SK-N-SH treated with all-trans-retinoic acid at 6 μM for 48 hours (cell line): ENCODE data around the gene RAMP2.

Experiments
- ATAC-seq: fragments of 200-7000 bp; cut with Tn5 transposase; 3 replicates; pipeline ENCODE4 v1.9.1; 2020; ENCODE audit warnings: mild to moderate bottlenecking, moderate library complexity
- ARNTL ChIP-seq: fragments of 450-650 bp; formaldehyde crosslinking; IDR thresholded peaks from 2 replicates; pipeline ENCODE4 v1.5.0; 2020; ENCODE audit warnings: low read depth, mild to moderate bottlenecking, moderate library complexity, borderline replicate concordance
- BACH2 ChIP-seq: fragments of 250-450 bp; sonication (Bioruptor Pico); IDR thresholded peaks from 2 replicates; pipeline ENCODE4 v1.9.0; 2021; ENCODE audit warnings: mild to moderate bottlenecking, borderline replicate concordance
- CREB5 ChIP-seq: fragments of 250-450 bp; sonication (Bioruptor Pico); IDR thresholded peaks from 2 replicates; pipeline ENCODE4 v1.5.1; 2020; ENCODE audit warnings: low read depth, mild to moderate bottlenecking, moderate library complexity
- CSDC2 ChIP-seq: fragments of 250-450 bp; sonication (Bioruptor Pico); IDR thresholded peaks from 2 replicates; pipeline ENCODE4 v1.5.0; 2020; ENCODE audit warnings: mild to moderate bottlenecking, moderate library complexity
- ESRRG ChIP-seq: fragments of 250-450 bp; sonication (Bioruptor Pico); IDR thresholded peaks from 2 replicates; pipeline ENCODE4 v1.6.1; 2021; ENCODE audit warnings: mild to moderate bottlenecking
- GLIS3 ChIP-seq: fragments of 250-450 bp; sonication (Bioruptor Pico); IDR thresholded peaks from 2 replicates; pipeline ENCODE4 v1.5.0; 2020; ENCODE audit warnings: mild to moderate bottlenecking, moderate library complexity
- ISL1 ChIP-seq: fragments of 250-450 bp; sonication (Bioruptor Pico); IDR thresholded peaks from 2 replicates; pipeline ENCODE4 v2.1.2; 2022; ENCODE audit warnings: mild to moderate bottlenecking, moderate library complexity
- PATZ1 ChIP-seq: fragments of 250-450 bp; sonication (Bioruptor Pico); IDR thresholded peaks from 2 replicates; pipeline ENCODE4 v1.8.0; 2020; ENCODE audit warnings: mild to moderate bottlenecking, moderate library complexity, borderline replicate concordance
- RARB ChIP-seq: fragments of 250-450 bp; sonication (Bioruptor Pico); IDR thresholded peaks from 2 replicates; pipeline ENCODE4 v1.8.0; 2021; ENCODE audit warnings: mild to moderate bottlenecking, moderate library complexity
- SNAI2 ChIP-seq: fragments of 250-450 bp; sonication (Bioruptor Pico); IDR thresholded peaks from 2 replicates; pipeline ENCODE4 v1.5.0; 2020; ENCODE audit warnings: mild to moderate bottlenecking, moderate library complexity
- TOX ChIP-seq: fragments of 250-450 bp; sonication (Bioruptor Pico); IDR thresholded peaks from 2 replicates; pipeline ENCODE4 v1.8.0; 2021; ENCODE audit warnings: mild to moderate bottlenecking, moderate library complexity, borderline replicate concordance
- ZC3H10 ChIP-seq: fragments of 250-450 bp; sonication (Bioruptor Pico); IDR thresholded peaks from 2 replicates; pipeline ENCODE4 v1.5.1; 2021; ENCODE audit warnings: mild to moderate bottlenecking, moderate library complexity
- ZFP3 ChIP-seq: fragments of 250-450 bp; sonication (Bioruptor Pico); IDR thresholded peaks from 2 replicates; pipeline ENCODE4 v1.5.0; 2020; ENCODE audit warnings: mild to moderate bottlenecking, moderate library complexity
- ZFP30 ChIP-seq: fragments of 450-650 bp; formaldehyde crosslinking; IDR thresholded peaks from 2 replicates; pipeline ENCODE4 v1.5.0; 2022; ENCODE audit warnings: mild to moderate bottlenecking, moderate library complexity
- ZNF565 ChIP-seq: fragments of 450-650 bp; formaldehyde crosslinking; conservative IDR thresholded peaks from 2 replicates; pipeline ENCODE4 v1.5.0; 2020; ENCODE audit warnings: low read depth, mild to moderate bottlenecking, moderate library complexity
- ZNF70 ChIP-seq: fragments of 450-650 bp; formaldehyde crosslinking; IDR thresholded peaks from 2 replicates; pipeline ENCODE4 v1.5.0; 2020; ENCODE audit warnings: mild to moderate bottlenecking, moderate library complexity
- ZNF8 ChIP-seq: fragments of 450-650 bp; formaldehyde crosslinking; IDR thresholded peaks from 2 replicates; pipeline ENCODE4 v1.5.0; 2020; ENCODE audit warnings: mild to moderate bottlenecking, moderate library complexity
- TF ChIP-seq, protein P1 (sequence below): fragments of 250-450 bp; sonication (Bioruptor Pico); IDR thresholded peaks from 2 replicates; pipeline ENCODE4 v1.8.0; 2021; ENCODE audit warnings: low read depth, mild to moderate bottlenecking, moderate library complexity, borderline replicate concordance
- TF ChIP-seq, protein P2 (sequence below): fragments of 250-450 bp; sonication (Bioruptor Pico); IDR thresholded peaks from 2 replicates; pipeline ENCODE4 v1.5.1; 2021; ENCODE audit warnings: mild to moderate bottlenecking, moderate library complexity

The RAMP2 gene

GRCh38 chr17:42804918-42805367 lies 43.9 kb downstream of the RAMP2 start:
- TF ChIP-seq ESRRG (CRISPR knock-in tag) (no peak), CSDC2 (CRISPR knock-in tag) (no peak), TOX (CRISPR knock-in tag) (no peak), ZNF565 (CRISPR knock-in tag) (no peak), ZNF8 (CRISPR knock-in tag) (no peak), ZFP3 (CRISPR knock-in tag) (no peak), BACH2 (CRISPR knock-in tag) (no peak), CREB5 (CRISPR knock-in tag) (no peak), ZC3H10 (CRISPR knock-in tag) (no peak)
- TF ChIP-seq, protein P1, sequence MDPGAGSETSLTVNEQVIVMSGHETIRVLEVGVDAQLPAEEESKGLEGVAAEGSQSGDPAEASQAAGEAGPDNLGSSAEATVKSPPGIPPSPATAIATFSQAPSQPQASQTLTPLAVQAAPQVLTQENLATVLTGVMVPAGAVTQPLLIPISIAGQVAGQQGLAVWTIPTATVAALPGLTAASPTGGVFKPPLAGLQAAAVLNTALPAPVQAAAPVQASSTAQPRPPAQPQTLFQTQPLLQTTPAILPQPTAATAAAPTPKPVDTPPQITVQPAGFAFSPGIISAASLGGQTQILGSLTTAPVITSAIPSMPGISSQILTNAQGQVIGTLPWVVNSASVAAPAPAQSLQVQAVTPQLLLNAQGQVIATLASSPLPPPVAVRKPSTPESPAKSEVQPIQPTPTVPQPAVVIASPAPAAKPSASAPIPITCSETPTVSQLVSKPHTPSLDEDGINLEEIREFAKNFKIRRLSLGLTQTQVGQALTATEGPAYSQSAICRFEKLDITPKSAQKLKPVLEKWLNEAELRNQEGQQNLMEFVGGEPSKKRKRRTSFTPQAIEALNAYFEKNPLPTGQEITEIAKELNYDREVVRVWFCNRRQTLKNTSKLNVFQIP (CRISPR knock-in tag): no peak
- TF ChIP-seq, protein P2, sequence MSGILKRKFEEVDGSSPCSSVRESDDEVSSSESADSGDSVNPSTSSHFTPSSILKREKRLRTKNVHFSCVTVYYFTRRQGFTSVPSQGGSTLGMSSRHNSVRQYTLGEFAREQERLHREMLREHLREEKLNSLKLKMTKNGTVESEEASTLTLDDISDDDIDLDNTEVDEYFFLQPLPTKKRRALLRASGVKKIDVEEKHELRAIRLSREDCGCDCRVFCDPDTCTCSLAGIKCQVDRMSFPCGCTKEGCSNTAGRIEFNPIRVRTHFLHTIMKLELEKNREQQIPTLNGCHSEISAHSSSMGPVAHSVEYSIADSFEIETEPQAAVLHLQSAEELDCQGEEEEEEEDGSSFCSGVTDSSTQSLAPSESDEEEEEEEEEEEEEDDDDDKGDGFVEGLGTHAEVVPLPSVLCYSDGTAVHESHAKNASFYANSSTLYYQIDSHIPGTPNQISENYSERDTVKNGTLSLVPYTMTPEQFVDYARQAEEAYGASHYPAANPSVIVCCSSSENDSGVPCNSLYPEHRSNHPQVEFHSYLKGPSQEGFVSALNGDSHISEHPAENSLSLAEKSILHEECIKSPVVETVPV (CRISPR knock-in tag): no peak
- no peak for ATAC-seq

- no peak for ATAC-seq
- TF ChIP-seq CSDC2 (CRISPR knock-in tag) (no peak), ZC3H10 (CRISPR knock-in tag) (no peak), ISL1 (CRISPR knock-in tag) (no peak), GLIS3 (CRISPR knock-in tag) (no peak), RARB (CRISPR knock-in tag) (no peak), SNAI2 (no peak)
- TF ChIP-seq, protein P2 (CRISPR knock-in tag): no peak
- TF ChIP-seq, all 23 proteins: peak for 0
These were observed 45.2 kb downstream of the RAMP2 start for GRCh38 chr17:42806249-42806648.

DNA sequence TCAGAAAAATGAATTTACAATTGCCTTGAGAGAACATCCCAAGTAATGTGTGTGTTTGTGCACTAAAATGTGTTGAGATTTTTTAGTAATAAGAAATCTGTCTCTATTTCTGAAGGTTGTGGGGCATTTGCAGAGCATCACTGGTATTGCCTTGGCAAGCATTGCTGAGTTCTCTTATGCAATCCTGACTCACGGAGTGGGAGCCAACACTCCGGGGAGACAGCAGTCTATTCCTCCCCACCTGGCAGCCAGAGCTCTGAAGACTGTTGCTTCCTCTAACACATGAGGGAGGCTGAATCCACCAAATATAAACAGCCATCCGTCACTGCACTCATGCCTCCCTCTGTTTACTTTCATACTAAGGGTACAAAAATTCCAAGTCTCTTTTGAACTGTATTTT lies 48.2 kb downstream of the RAMP2 start:
- TF ChIP-seq ARNTL (CRISPR knock-in tag) (no peak), SNAI2 (no peak), ZFP30 (CRISPR knock-in tag) (no peak), PATZ1 (CRISPR knock-in tag) (peak; percentile 72; the same call in 1 of the 2 replicates), ZNF70 (no peak)
- ATAC-seq: peak; percentile 84
